H1 (cell line): ENCODE data around the gene GNAS. TPM values are rescaled to one million over a fixed set of nuclear protein-coding genes. Genes with fewer than 3 reads are reported as not detected.

Source experiments
- MAFK ChIP-seq: IDR thresholded peaks from 2 replicates; pipeline ENCODE4 v1.6.1; 2012; ENCODE audit warnings: low read depth, mild to moderate bottlenecking, improper control_type of control experiment, low read length
- RFX5 ChIP-seq: IDR thresholded peaks from 2 replicates; pipeline ENCODE4 v1.6.1; 2011; ENCODE audit warnings: low read depth, low read length, improper control_type of control experiment, borderline replicate concordance
- polyA plus RNA-seq, 7 experiments: library from polyadenylated mRNA; depleted of rRNA in 3 of 7; stranded (reverse) in 5 of 7; unstranded in 2 of 7; fragments of >200 nt in 5 of 7; fragments of 200-250 nt in 2 of 7; gene quantifications; 1 replicate in 5 of 7; 2 replicates in 1 of 7; 4 replicates in 1 of 7; pipeline versions ENCODE4 v1.2.1 to v1.2.3, GENCODE V29; 2011 to 2013; ENCODE audit warnings: missing spikeins in 2 of 7, mixed read lengths in 2 of 7
- total RNA-seq: library from RNA; stranded (reverse); fragmentation: NEBNext Ultra II Directional; extraction: Animal tissue kit (Norgen Biotek cat#: 25700); gene quantifications from 2 replicates; pipeline ENCODE4 v1.2.1, GENCODE V29; 2021
- TF ChIP-seq, protein P1 (sequence below): fragments of 300-600 bp; sonication (generic); IDR thresholded peaks from 2 replicates; pipeline ENCODE4 v1.7.1; 2012; ENCODE audit warnings: low read length, moderate library complexity, mild to moderate bottlenecking, inconsistent platforms; ENCODE audit not compliant: insufficient replicate concordance

Gene GNAS
- total and polyA plus RNA-seq, 2 of the 8 experiments (the other 6 are each of a cell fraction or from before 2014, with no cell fraction given), result 989 to 1,613 TPM

DNA sequence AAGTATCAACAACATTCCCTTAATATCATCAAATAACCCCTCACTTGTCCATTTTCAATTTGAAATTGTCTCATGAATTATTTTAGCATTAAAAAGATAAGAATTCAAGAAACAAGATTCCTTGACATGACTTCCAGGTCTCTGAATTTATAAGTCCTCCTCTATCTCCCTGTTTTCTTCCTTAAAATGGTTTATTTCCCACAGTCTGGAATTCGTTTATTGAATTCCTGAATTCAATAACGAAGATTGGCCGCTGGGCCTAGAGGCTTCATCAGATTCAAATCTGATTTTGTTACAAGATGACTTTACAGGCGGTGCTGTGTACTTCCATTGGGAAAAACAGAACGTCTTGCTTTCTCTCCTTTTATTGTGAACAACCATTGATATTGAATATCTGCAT is 79.7 kb downstream of the GNAS start (continued):
- no peak for TF ChIP-seq RFX5
- TF ChIP-seq MAFK, result no peak
- TF ChIP-seq, protein P1, sequence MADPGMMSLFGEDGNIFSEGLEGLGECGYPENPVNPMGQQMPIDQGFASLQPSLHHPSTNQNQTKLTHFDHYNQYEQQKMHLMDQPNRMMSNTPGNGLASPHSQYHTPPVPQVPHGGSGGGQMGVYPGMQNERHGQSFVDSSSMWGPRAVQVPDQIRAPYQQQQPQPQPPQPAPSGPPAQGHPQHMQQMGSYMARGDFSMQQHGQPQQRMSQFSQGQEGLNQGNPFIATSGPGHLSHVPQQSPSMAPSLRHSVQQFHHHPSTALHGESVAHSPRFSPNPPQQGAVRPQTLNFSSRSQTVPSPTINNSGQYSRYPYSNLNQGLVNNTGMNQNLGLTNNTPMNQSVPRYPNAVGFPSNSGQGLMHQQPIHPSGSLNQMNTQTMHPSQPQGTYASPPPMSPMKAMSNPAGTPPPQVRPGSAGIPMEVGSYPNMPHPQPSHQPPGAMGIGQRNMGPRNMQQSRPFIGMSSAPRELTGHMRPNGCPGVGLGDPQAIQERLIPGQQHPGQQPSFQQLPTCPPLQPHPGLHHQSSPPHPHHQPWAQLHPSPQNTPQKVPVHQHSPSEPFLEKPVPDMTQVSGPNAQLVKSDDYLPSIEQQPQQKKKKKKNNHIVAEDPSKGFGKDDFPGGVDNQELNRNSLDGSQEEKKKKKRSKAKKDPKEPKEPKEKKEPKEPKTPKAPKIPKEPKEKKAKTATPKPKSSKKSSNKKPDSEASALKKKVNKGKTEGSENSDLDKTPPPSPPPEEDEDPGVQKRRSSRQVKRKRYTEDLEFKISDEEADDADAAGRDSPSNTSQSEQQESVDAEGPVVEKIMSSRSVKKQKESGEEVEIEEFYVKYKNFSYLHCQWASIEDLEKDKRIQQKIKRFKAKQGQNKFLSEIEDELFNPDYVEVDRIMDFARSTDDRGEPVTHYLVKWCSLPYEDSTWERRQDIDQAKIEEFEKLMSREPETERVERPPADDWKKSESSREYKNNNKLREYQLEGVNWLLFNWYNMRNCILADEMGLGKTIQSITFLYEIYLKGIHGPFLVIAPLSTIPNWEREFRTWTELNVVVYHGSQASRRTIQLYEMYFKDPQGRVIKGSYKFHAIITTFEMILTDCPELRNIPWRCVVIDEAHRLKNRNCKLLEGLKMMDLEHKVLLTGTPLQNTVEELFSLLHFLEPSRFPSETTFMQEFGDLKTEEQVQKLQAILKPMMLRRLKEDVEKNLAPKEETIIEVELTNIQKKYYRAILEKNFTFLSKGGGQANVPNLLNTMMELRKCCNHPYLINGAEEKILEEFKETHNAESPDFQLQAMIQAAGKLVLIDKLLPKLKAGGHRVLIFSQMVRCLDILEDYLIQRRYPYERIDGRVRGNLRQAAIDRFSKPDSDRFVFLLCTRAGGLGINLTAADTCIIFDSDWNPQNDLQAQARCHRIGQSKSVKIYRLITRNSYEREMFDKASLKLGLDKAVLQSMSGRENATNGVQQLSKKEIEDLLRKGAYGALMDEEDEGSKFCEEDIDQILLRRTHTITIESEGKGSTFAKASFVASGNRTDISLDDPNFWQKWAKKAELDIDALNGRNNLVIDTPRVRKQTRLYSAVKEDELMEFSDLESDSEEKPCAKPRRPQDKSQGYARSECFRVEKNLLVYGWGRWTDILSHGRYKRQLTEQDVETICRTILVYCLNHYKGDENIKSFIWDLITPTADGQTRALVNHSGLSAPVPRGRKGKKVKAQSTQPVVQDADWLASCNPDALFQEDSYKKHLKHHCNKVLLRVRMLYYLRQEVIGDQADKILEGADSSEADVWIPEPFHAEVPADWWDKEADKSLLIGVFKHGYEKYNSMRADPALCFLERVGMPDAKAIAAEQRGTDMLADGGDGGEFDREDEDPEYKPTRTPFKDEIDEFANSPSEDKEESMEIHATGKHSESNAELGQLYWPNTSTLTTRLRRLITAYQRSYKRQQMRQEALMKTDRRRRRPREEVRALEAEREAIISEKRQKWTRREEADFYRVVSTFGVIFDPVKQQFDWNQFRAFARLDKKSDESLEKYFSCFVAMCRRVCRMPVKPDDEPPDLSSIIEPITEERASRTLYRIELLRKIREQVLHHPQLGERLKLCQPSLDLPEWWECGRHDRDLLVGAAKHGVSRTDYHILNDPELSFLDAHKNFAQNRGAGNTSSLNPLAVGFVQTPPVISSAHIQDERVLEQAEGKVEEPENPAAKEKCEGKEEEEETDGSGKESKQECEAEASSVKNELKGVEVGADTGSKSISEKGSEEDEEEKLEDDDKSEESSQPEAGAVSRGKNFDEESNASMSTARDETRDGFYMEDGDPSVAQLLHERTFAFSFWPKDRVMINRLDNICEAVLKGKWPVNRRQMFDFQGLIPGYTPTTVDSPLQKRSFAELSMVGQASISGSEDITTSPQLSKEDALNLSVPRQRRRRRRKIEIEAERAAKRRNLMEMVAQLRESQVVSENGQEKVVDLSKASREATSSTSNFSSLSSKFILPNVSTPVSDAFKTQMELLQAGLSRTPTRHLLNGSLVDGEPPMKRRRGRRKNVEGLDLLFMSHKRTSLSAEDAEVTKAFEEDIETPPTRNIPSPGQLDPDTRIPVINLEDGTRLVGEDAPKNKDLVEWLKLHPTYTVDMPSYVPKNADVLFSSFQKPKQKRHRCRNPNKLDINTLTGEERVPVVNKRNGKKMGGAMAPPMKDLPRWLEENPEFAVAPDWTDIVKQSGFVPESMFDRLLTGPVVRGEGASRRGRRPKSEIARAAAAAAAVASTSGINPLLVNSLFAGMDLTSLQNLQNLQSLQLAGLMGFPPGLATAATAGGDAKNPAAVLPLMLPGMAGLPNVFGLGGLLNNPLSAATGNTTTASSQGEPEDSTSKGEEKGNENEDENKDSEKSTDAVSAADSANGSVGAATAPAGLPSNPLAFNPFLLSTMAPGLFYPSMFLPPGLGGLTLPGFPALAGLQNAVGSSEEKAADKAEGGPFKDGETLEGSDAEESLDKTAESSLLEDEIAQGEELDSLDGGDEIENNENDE, result no peak
